H1 (cell line): ENCODE measurements around the gene ZNF385B. TPM values are rescaled to one million over a fixed set of nuclear protein-coding genes. Genes with fewer than 3 reads are reported as not detected.

Experiments used
- CREB1 ChIP-seq: IDR thresholded peaks from 2 replicates; pipeline ENCODE4 v1.6.1; 2012; ENCODE audit warnings: inconsistent platforms
- POU5F1 ChIP-seq: IDR thresholded peaks from 2 replicates; pipeline ENCODE4 v1.6.1; 2011; ENCODE audit warnings: low read depth, mild to moderate bottlenecking, low read length, moderate library complexity
- SUZ12 ChIP-seq: fragments of 200-600 bp; sonication (generic); IDR thresholded peaks from 2 replicates; pipeline ENCODE4 v1.6.1; 2012; ENCODE audit warnings: mild to moderate bottlenecking, inconsistent platforms, low read length, moderate library complexity, mixed read lengths
- polyA plus RNA-seq, 7 experiments: library from polyadenylated mRNA; depleted of rRNA in 3 of 7; stranded (reverse) in 5 of 7; unstranded in 2 of 7; fragments of >200 nt in 5 of 7; fragments of 200-250 nt in 2 of 7; gene quantifications; 1 replicate in 5 of 7; 2 replicates in 1 of 7; 4 replicates in 1 of 7; pipeline versions ENCODE4 v1.2.1 to v1.2.3, GENCODE V29; 2011 to 2013; ENCODE audit warnings: missing spikeins in 2 of 7, mixed read lengths in 2 of 7
- total RNA-seq: library from RNA; stranded (reverse); fragmentation: NEBNext Ultra II Directional; extraction: Animal tissue kit (Norgen Biotek cat#: 25700); gene quantifications from 2 replicates; pipeline ENCODE4 v1.2.1, GENCODE V29; 2021
- TF ChIP-seq, protein P1 (sequence below): IDR thresholded peaks from 2 replicates; pipeline ENCODE4 v1.6.1; 2012; ENCODE audit warnings: inconsistent platforms
- TF ChIP-seq, protein P2 (sequence below): IDR thresholded peaks from 2 replicates; pipeline ENCODE4 v1.6.1; 2012; ENCODE audit warnings: inconsistent platforms

Gene ZNF385B
- total and polyA plus RNA-seq, 2 of the 8 experiments (the other 6 are each of a cell fraction or from before 2014, with no cell fraction given): 1.1 to 3.7 TPM

DNA sequence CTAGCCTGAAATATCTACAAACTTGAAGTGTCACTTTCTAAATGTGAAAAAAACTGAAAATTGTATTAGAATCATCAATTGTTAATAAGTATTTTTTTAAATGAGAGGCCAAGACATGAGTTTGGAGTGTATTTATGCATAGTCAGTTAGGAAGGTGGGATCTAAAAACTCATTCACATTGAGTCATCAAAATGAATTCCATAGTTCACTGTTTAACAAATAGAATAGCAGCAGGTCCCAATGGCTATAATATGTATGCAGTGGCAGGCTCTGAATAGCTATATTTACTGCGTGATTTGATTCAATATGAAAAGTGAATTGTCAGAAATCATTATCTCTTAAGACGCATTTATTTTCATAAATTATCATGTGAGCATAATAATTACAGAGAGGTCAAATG, 256.1 kb downstream of the ZNF385B start (continued):
- TF ChIP-seq, protein P1, sequence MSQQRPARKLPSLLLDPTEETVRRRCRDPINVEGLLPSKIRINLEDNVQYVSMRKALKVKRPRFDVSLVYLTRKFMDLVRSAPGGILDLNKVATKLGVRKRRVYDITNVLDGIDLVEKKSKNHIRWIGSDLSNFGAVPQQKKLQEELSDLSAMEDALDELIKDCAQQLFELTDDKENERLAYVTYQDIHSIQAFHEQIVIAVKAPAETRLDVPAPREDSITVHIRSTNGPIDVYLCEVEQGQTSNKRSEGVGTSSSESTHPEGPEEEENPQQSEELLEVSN: no peak
- no peak for TF ChIP-seq SUZ12
- no peak for TF ChIP-seq POU5F1
- TF ChIP-seq, protein P2, sequence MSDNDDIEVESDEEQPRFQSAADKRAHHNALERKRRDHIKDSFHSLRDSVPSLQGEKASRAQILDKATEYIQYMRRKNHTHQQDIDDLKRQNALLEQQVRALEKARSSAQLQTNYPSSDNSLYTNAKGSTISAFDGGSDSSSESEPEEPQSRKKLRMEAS: no peak
- no peak for TF ChIP-seq CREB1
